Breast epithelium (tissue), 4 donors: ENCODE results near the gene CHP1. TPM values are rescaled to one million over a fixed set of nuclear protein-coding genes. Genes with fewer than 3 reads are reported as not detected.
A peak's percentile ranks its signal among the peaks of the same experiment; 100 is the strongest.

ENCODE experiments used
- DNase-seq, 2 donors: peaks; one replicate each; pipeline ENCODE4 v3.0.0-alpha.2; 2019; ENCODE audit warnings: low spot score in 2 of 2
- H3K27ac ChIP-seq, 2 donors: fragments of 200-600 bp; sonication (generic) in 1 of 2; one replicate each; pipeline ENCODE4 v1.5.1; 2016 to 2019; ENCODE audit warnings: mild to moderate bottlenecking in 1 of 2
- H3K27me3 ChIP-seq, 2 donors: fragments of 200-600 bp; sonication (generic) in 1 of 2; one replicate each; pipeline versions ENCODE4 v1.5.1 to v1.6.0; 2017 to 2019; ENCODE audit warnings: control low read depth in 1 of 2, mild to moderate bottlenecking in 1 of 2
- H3K36me3 ChIP-seq: fragments of 200-600 bp; one replicate; pipeline ENCODE4 v1.5.1; 2019
- H3K4me1 ChIP-seq, 2 donors: fragments of 200-600 bp; sonication (generic); one replicate each; pipeline ENCODE4 v1.5.1; 2016 to 2019; ENCODE audit warnings: control low read depth in 1 of 2
- H3K4me3 ChIP-seq, 3 donors: fragments of 200-600 bp; sonication (generic); 1 replicate in 2 of 3; 2 replicates in 1 of 3; pipeline ENCODE4 v1.5.1; 2016 to 2019; ENCODE audit warnings: mild to moderate bottlenecking in 3 of 3, moderate library complexity in 2 of 3
- H3K9me3 ChIP-seq, 2 donors: fragments of 200-600 bp; sonication (generic) in 1 of 2; one replicate each; pipeline ENCODE4 v1.5.1; 2016 to 2019; ENCODE audit warnings: control low read depth in 1 of 2
- POLR2A ChIP-seq: fragments of 450-650 bp; IDR thresholded peaks from one replicate; pipeline ENCODE4 v1.6.1; 2016; ENCODE audit warnings: antibody characterized with exemption, mild to moderate bottlenecking, moderate library complexity
- POLR2AphosphoS5 ChIP-seq, 3 donors: sonication (generic); formaldehyde crosslinking; IDR thresholded peaks; one replicate each; pipeline ENCODE4 v1.6.1; 2017; ENCODE audit warnings: antibody characterized with exemption in 3 of 3
- intact Hi-C: fragments of 100-400 bp; cut with DNase I; formaldehyde crosslinking; loops from one replicate; pipeline ENCODE4 v1.15.1; 2023; ENCODE audit warnings: low total_unique reads
- total RNA-seq, 3 donors: library from RNA; depleted of rRNA; stranded (reverse); fragments of >200 nt; gene quantifications; one replicate each; pipeline ENCODE4 v1.1.0, GENCODE V29; 2016
- TF ChIP-seq, protein P1 (sequence below), 3 donors: fragments of 450-650 bp; IDR thresholded peaks; one replicate each; pipeline ENCODE4 v1.5.1; 2016 to 2017; ENCODE audit warnings: antibody characterized with exemption in 3 of 3, mild to moderate bottlenecking in 3 of 3, moderate library complexity in 3 of 3

The CHP1 gene
- total RNA-seq, 3 donors from 2014 or later, result 107 to 290 (median 120) TPM

DNA sequence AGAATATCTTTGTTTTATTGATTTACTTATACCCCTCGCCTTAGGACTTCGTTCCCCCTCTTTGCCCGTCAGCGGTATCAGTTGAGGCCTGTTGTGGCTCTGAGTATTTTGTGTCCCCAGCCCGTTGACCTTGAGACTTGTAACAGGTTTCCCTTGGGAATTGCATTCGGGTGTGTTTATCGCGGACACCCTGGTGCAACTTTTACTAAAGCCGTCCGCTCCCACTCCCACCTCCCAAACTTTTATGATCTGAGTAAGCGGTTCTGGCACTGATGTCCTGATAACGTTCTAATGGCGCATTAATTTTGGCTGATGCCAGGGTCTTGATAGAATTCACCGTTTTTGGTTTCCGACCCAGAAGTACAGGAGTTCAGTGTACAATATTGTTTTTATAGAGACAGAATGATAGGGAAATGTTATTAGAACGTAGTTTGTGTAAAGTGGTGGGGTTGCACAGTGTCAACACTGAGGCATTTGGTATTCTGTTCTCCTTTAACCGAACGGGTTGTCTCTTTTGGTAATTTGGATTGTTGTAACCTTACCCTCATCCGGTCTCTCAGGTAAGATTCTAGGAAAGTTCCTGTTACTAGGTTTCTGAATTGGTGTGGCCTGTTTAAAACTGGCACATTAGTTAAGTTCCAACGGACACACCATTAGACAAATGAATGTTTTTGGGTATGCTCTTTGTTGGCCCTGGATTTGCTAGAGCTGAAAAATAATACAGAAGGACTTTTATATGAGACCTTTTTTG, 53.5 kb downstream of the CHP1 start:
- Histone ChIP-seq H3K9me3 (no peaks in the 10 kb centered on the region), H3K4me1 (no peaks in the 10 kb centered on the region), H3K36me3 (no peaks in the 10 kb centered on the region), H3K27me3 (no peaks in the 10 kb centered on the region), H3K4me3 (peak overlapping the region; percentile 83 to 95 (median 90)), H3K27ac (peak overlapping the region; percentile 92 to 93)
- no peak for DNase-seq
- intact Hi-C loops, result no loop called here
- TF ChIP-seq POLR2AphosphoS5 (IDR thresholded peaks at IDR 0.05) (no peak), POLR2A (no peak)
- TF ChIP-seq, protein P1, sequence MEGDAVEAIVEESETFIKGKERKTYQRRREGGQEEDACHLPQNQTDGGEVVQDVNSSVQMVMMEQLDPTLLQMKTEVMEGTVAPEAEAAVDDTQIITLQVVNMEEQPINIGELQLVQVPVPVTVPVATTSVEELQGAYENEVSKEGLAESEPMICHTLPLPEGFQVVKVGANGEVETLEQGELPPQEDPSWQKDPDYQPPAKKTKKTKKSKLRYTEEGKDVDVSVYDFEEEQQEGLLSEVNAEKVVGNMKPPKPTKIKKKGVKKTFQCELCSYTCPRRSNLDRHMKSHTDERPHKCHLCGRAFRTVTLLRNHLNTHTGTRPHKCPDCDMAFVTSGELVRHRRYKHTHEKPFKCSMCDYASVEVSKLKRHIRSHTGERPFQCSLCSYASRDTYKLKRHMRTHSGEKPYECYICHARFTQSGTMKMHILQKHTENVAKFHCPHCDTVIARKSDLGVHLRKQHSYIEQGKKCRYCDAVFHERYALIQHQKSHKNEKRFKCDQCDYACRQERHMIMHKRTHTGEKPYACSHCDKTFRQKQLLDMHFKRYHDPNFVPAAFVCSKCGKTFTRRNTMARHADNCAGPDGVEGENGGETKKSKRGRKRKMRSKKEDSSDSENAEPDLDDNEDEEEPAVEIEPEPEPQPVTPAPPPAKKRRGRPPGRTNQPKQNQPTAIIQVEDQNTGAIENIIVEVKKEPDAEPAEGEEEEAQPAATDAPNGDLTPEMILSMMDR (IDR thresholded peaks at IDR 0.05), result no peak

DNA sequence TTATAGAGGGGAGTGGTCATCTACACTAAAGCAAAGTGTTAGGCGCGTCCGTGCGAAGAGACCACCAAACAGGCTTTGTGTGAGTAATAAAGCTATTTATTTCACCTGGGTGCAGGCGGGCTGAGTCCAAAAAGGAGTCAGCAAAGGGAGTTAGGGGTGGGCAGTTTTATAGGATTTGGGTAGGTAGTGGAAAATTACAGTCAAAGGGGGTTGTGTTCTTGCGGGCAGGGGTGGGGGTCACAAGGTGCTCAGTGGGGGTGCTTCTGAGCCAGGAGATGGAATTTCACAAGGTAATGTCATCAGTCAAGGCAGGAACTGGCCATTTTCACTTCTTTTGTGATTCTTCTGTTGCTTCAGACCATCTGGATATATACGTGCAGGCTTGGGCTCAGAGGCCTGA, 54.2 kb downstream of the CHP1 start:
- Histone ChIP-seq H3K27ac (peak overlapping the region in 1 of 2 donors; percentile 92), H3K4me3 (peak overlapping the region; percentile 83 to 95 (median 90)), H3K4me1 (no peaks in the 10 kb centered on the region), H3K9me3 (no peaks in the 10 kb centered on the region), H3K27me3 (no peaks in the 10 kb centered on the region), H3K36me3 (no peaks in the 10 kb centered on the region)
- intact Hi-C loops, result no loop called here
- TF ChIP-seq, protein P1 (IDR thresholded peaks at IDR 0.05), result no peak
- TF ChIP-seq POLR2AphosphoS5 (IDR thresholded peaks at IDR 0.05) (no peak), POLR2A (no peak)
- no peak for DNase-seq

DNA sequence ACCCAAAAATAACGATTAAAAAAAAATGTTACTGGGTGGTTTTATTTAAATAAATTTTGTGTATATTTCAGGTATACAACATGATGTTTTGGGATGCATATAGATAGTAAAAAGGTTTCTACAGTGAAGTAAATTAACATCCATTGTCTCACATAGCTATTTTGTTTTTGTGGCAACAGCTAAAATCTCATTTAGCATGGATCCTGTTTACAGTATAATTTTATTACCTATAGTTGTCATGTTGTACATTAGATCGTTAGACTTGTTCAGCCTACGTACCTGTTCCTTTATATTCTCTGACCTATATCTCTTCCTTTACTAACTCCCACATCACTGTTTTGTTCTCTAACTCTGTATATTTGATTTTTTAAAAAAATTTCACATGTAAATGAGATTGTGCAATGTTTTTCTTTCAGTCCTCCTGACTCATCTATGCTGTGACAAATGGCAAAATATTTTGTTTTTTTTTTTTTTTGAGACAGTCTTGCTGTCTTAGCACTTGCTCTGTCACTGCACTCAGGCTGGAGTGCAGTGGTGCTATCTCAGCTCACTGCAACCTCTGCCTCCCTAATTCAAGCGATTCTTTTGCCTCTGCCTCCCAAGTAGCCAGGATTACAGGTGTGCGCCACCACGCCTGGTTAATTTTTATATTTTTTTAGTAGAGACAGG, 55.7 kb downstream of the CHP1 start:
- DNase-seq, result no peak
- H3K4me3 ChIP-seq, result no peak overlapping the region
- intact Hi-C loops, result no loop called here
- no peak for TF ChIP-seq POLR2A
- TF ChIP-seq, protein P1 (IDR thresholded peaks at IDR 0.05), result no peak
- no peak for TF ChIP-seq POLR2AphosphoS5 (IDR thresholded peaks at IDR 0.05)
- H3K27me3 ChIP-seq, result no peaks in the 10 kb centered on the region
- H3K36me3 ChIP-seq, result no peaks in the 10 kb centered on the region
- H3K4me1 ChIP-seq, result no peaks in the 10 kb centered on the region
- H3K27ac ChIP-seq, result no peak overlapping the region
- H3K9me3 ChIP-seq, result no peaks in the 10 kb centered on the region

DNA sequence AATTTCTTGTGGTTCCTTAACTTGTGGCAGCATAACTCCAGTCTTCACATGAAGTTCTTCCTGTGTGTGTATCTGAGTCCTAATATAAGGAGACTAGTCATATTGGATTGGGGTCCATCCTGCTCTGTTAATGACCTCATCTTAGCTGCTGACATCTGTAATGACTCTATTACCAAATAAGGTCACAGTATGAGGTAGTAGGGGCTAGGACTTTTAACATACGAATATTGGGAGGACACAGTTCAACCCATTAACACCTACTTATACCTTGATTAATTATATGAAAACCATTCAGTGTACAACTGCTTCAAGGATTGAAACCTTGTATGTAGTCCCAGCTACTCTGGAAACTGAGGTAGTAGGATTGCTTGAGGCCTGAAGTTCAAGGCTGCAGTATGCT, 57.4 kb downstream of the CHP1 start:
- intact Hi-C loops, result no loop called here
- no peaks in the 10 kb centered on the region for H3K27me3 ChIP-seq
- H3K27ac ChIP-seq, result no peak overlapping the region
- H3K4me1 ChIP-seq, result no peaks in the 10 kb centered on the region
- H3K36me3 ChIP-seq, result no peaks in the 10 kb centered on the region
- H3K4me3 ChIP-seq, result no peak overlapping the region
- TF ChIP-seq, protein P1 (IDR thresholded peaks at IDR 0.05), result no peak
- TF ChIP-seq POLR2A (no peak), POLR2AphosphoS5 (IDR thresholded peaks at IDR 0.05) (no peak)
- DNase-seq, result no peak
- H3K9me3 ChIP-seq, result no peaks in the 10 kb centered on the region

DNA sequence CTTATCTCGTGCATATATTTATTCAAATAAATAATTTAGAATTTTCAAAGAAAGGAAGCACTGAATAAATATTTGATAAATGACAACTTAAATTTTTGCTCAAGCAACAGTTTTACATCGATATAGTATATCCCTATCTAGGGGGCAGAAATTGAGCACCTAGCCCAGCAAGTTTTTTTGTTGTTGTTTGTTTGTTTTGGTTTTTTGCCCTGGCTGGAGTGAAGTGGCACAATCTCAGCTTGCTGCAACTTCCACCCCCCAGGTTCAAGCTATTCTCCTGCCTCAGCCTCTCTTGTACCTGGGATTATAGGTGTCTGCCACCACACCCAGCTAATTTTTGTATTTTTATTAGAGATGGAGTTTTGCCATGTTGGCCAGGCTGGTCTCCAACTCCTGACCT, 58.9 kb downstream of the CHP1 start:
- intact Hi-C loops, result no loop called here
- Histone ChIP-seq H3K9me3 (no peaks in the 10 kb centered on the region), H3K4me3 (no peak overlapping the region), H3K4me1 (no peaks in the 10 kb centered on the region), H3K36me3 (no peaks in the 10 kb centered on the region), H3K27ac (no peak overlapping the region), H3K27me3 (no peaks in the 10 kb centered on the region)
- TF ChIP-seq, protein P1 (IDR thresholded peaks at IDR 0.05), result no peak
- TF ChIP-seq POLR2A (no peak), POLR2AphosphoS5 (IDR thresholded peaks at IDR 0.05) (no peak)
- DNase-seq, result no peak
